Renal pelvis (tissue), 3 donors: ENCODE results near the gene SPSB3. TPM values are rescaled to one million over a fixed set of nuclear protein-coding genes. Genes with fewer than 3 reads are reported as not detected.

Source experiments
- polyA plus RNA-seq, 3 donors: library from polyadenylated mRNA; unstranded; fragments of 120-200 nt; gene quantifications; one replicate each; pipeline ENCODE4 v1.2.1, GENCODE V29; 2013; ENCODE audit not compliant: insufficient read length in 3 of 3

SPSB3 gene
- polyA plus RNA-seq, 3 donors, result 45.1 to 53.2 (median 52.4) TPM

Other genes with a start within 250 kb of the SPSB3 start
- gene TMEM204, start 248.9 kb downstream of the SPSB3 start, polyA plus RNA-seq, result 10 to 100 TPM; 17.6 to 25.8 (median 24.7) TPM
- 10 to 100 TPM; 43.3 to 48.3 (median 46.2) TPM for gene IFT140, start 170.5 kb downstream of the SPSB3 start, polyA plus RNA-seq
- gene CRAMP1, start 170.2 kb downstream of the SPSB3 start, polyA plus RNA-seq, result 10 to 100 TPM; 16.6 to 30.6 (median 30.2) TPM
- 10 to 100 TPM; 75.4 to 83.3 (median 78.9) TPM for gene JPT2, start 104.3 kb downstream of the SPSB3 start, polyA plus RNA-seq
- gene MAPK8IP3, start 76.4 kb downstream of the SPSB3 start, polyA plus RNA-seq, result 10 to 100 TPM; 55.4 to 85.5 (median 78.5) TPM
- 10 to 100 TPM; 35.5 to 43.7 (median 43.2) TPM for gene NME3, start 11.0 kb downstream of the SPSB3 start, polyA plus RNA-seq
- gene EME2, start 9.8 kb downstream of the SPSB3 start, polyA plus RNA-seq, result 10 to 100 TPM in 2 of 3 donors, 1 to 10 TPM in 1; 8.8 to 13.4 (median 13.4) TPM
- 10 to 100 TPM; 71.9 to 98.1 (median 83.5) TPM for gene MRPS34, start 9.4 kb downstream of the SPSB3 start, polyA plus RNA-seq
- gene NUBP2, start 389 bp upstream of the SPSB3 start, polyA plus RNA-seq, result 10 to 100 TPM; 48.7 to 61.4 (median 60.8) TPM
- gene IGFALS, start 11.1 kb upstream of the SPSB3 start, polyA plus RNA-seq, result 1 to 10 TPM; 2.4 to 4.2 (median 3.9) TPM
- 10 to 100 TPM; 43.4 to 50.5 (median 47.8) TPM for gene HAGH, start 44.3 kb upstream of the SPSB3 start, polyA plus RNA-seq
- 10 to 100 TPM; 39.0 to 45.7 (median 39.2) TPM for gene FAHD1, start 44.6 kb upstream of the SPSB3 start, polyA plus RNA-seq
- 1 to 10 TPM; 1.0 to 2.2 (median 1.9) TPM for gene MEIOB, start 89.6 kb upstream of the SPSB3 start, polyA plus RNA-seq
- under 1 TPM; 0.13 to 0.41 (median 0.37) TPM for gene HS3ST6, start 135.8 kb upstream of the SPSB3 start, polyA plus RNA-seq
- 10 to 100 TPM; 79.7 to 87.6 (median 82.1) TPM for gene MSRB1, start 160.6 kb upstream of the SPSB3 start, polyA plus RNA-seq
- gene RPL3L, start 172.1 kb upstream of the SPSB3 start, polyA plus RNA-seq, result under 1 TPM; 0.09 to 0.42 (median 0.21) TPM
- gene NDUFB10, start 177.0 kb upstream of the SPSB3 start, polyA plus RNA-seq, result 100 to 1,000 TPM; 124 to 158 (median 132) TPM
- gene RPS2, start 182.3 kb upstream of the SPSB3 start, polyA plus RNA-seq, result 1,000 to 10,000 TPM; 1,943 to 2,404 (median 2,241) TPM
- gene RNF151, start 184.3 kb upstream of the SPSB3 start, polyA plus RNA-seq, result not detected
- gene TBL3, start 189.5 kb upstream of the SPSB3 start, polyA plus RNA-seq, result 10 to 100 TPM; 36.5 to 49.0 (median 47.9) TPM
- 1 to 10 TPM in 1 of 3 donors, under 1 TPM in 2; 0.90 to 1.2 (median 1.00) TPM for gene NOXO1, start 198.9 kb upstream of the SPSB3 start, polyA plus RNA-seq
- gene GFER, start 201.6 kb upstream of the SPSB3 start, polyA plus RNA-seq, result 10 to 100 TPM; 26.1 to 35.9 (median 31.6) TPM
- gene SYNGR3, start 207.4 kb upstream of the SPSB3 start, polyA plus RNA-seq, result 1 to 10 TPM; 1.5 to 2.4 (median 2.1) TPM
- gene ZNF598, start 227.2 kb upstream of the SPSB3 start, polyA plus RNA-seq, result 10 to 100 TPM; 21.4 to 30.9 (median 25.0) TPM
- gene NPW, start 237.2 kb upstream of the SPSB3 start, polyA plus RNA-seq, result 10 to 100 TPM in 2 of 3 donors, 1 to 10 TPM in 1; 4.5 to 14.3 (median 12.0) TPM
- gene NHERF2, start 244.3 kb upstream of the SPSB3 start, polyA plus RNA-seq, result 100 to 1,000 TPM; 116 to 169 (median 155) TPM